ENCODE measurements around the gene ANO4.

DNA sequence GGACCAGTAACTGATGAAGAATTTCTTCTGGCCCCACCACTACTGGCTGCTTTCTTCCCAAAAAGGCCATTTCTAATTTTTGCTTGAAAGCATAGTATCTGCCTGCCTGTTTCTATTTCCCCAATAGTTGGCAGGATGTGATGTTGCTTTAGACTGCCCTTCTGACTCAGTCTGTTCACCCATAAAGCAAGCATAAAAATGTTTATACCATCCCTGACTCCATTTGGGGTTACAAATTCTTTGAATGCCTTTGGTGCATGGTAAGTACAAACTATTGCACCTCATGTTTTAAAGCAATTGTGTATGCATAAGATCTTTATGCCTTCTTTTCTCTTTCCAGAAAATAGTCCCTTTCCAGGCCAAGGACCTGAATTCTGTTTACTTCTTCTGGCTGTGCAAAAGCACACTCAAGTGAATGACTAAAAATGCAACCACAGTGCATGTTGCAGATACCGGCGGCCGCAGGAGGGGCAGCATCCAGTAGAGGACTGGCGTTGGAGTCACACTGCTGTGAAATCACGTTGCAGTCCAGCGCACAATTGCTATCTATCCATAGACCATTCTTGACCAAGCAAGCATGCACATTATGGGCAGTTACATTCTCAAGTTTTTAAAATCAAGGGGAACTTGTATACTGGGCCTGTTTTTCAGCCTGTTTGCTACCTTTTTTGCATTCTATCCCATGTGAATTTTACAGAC lies 333.1 kb downstream of the ANO4 start:
- TF ChIP-seq, protein P1, sequence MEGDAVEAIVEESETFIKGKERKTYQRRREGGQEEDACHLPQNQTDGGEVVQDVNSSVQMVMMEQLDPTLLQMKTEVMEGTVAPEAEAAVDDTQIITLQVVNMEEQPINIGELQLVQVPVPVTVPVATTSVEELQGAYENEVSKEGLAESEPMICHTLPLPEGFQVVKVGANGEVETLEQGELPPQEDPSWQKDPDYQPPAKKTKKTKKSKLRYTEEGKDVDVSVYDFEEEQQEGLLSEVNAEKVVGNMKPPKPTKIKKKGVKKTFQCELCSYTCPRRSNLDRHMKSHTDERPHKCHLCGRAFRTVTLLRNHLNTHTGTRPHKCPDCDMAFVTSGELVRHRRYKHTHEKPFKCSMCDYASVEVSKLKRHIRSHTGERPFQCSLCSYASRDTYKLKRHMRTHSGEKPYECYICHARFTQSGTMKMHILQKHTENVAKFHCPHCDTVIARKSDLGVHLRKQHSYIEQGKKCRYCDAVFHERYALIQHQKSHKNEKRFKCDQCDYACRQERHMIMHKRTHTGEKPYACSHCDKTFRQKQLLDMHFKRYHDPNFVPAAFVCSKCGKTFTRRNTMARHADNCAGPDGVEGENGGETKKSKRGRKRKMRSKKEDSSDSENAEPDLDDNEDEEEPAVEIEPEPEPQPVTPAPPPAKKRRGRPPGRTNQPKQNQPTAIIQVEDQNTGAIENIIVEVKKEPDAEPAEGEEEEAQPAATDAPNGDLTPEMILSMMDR (IDR thresholded peaks at IDR 0.05): no peak
- no peak for TF ChIP-seq ZFX (IDR thresholded peaks at IDR 0.05; ENCODE audit: borderline replicate concordance)
